Measurements from ENCODE around the gene GNA12. TPM values are rescaled to one million over a fixed set of nuclear protein-coding genes. Genes with fewer than 3 reads are reported as not detected.

Gene GNA12
- total RNA-seq, 2 experiments from 2014 or later: 14.4 to 18.6 TPM

Other genes starting within 250 kb of the GNA12 start
- 10 to 100 TPM; 19.9 to 31.7 TPM for gene TTYH3, start 212.3 kb downstream of the GNA12 start, total RNA-seq
- under 1 TPM; 0.29 to 0.40 TPM for gene AMZ1, start 156.1 kb downstream of the GNA12 start, total RNA-seq
- gene CARD11, start 199.6 kb upstream of the GNA12 start, total RNA-seq: 100 to 1,000 TPM; 136 to 196 TPM

Measured in activated CD8-positive, alpha-beta memory T cell treated with anti-CD3 and anti-CD28 coated beads, Interleukin-2, amount 10 ng/mL, durations not matched to agents 7 days and 5 days (primary cell).